OCI-LY1 (cell line): ENCODE results near the gene LY9.

Experiments used
- H2AFZ ChIP-seq: fragments of 200-600 bp; sonication (generic), shearing (Covaris generic); 2 replicates; pipeline ENCODE4 v1.6.0; 2014; ENCODE audit warnings: antibody characterized with exemption, mild to moderate bottlenecking, low read length
- H3F3A ChIP-seq: fragments of 200-600 bp; sonication (generic), shearing (Covaris generic); 2 replicates; pipeline ENCODE4 v1.6.0; 2014; ENCODE audit warnings: mild to moderate bottlenecking, antibody characterized with exemption, low read length, moderate library complexity; ENCODE audit not compliant: insufficient read depth
- H3K27ac ChIP-seq: fragments of 200-600 bp; sonication (generic); 2 replicates; pipeline ENCODE4 v1.5.1; 2014; ENCODE audit warnings: low read length, mixed run types, mild to moderate bottlenecking, low read depth; ENCODE audit not compliant: poor library complexity, severe bottlenecking
- H3K27me3 ChIP-seq: fragments of 200-600 bp; sonication (generic); 2 replicates; pipeline ENCODE4 v1.6.0; 2014; ENCODE audit warnings: antibody characterized with exemption, mild to moderate bottlenecking, low read length, moderate library complexity; ENCODE audit not compliant: insufficient read depth
- H3K36me3 ChIP-seq: fragments of 200-600 bp; sonication (generic); 2 replicates; pipeline ENCODE4 v1.6.1; 2014; ENCODE audit warnings: mild to moderate bottlenecking, antibody characterized with exemption, low read length, moderate library complexity, mixed read lengths; ENCODE audit not compliant: insufficient read depth
- H3K4me1 ChIP-seq: fragments of 200-600 bp; sonication (generic); 2 replicates; pipeline ENCODE4 v1.5.1; 2014; ENCODE audit warnings: mild to moderate bottlenecking, low read length, moderate library complexity; ENCODE audit not compliant: insufficient read depth, severe bottlenecking
- H3K4me2 ChIP-seq: fragments of 200-600 bp; sonication (generic), shearing (Covaris generic); 2 replicates; pipeline ENCODE4 v1.6.1; 2014; ENCODE audit warnings: low read length
- H3K4me3 ChIP-seq: fragments of 200-600 bp; sonication (generic); 2 replicates; pipeline ENCODE4 v1.5.1; 2014; ENCODE audit warnings: low read length, low read depth, mild to moderate bottlenecking, mixed read lengths; ENCODE audit not compliant: poor library complexity, severe bottlenecking
- H3K79me2 ChIP-seq: fragments of 200-600 bp; shearing (Covaris generic); 2 replicates; pipeline ENCODE4 v1.6.1; 2016; ENCODE audit warnings: mixed run types, low read length, mixed read lengths; ENCODE audit not compliant: insufficient read depth
- H3K9ac ChIP-seq: fragments of 200-600 bp; sonication (generic), shearing (Covaris generic); 2 replicates; pipeline ENCODE4 v1.6.1; 2014; ENCODE audit warnings: mild to moderate bottlenecking, low read length, mixed read lengths
- H3K9me2 ChIP-seq: fragments of 200-600 bp; sonication (generic), shearing (Covaris generic); 2 replicates; pipeline ENCODE4 v1.6.1; 2014; ENCODE audit warnings: low read depth, mild to moderate bottlenecking, low read length, mixed read lengths
- H3K9me3 ChIP-seq: fragments of 200-600 bp; shearing (Covaris generic); 2 replicates; pipeline ENCODE4 v1.6.1; 2014; ENCODE audit warnings: low read length, mixed read lengths
- H4K20me1 ChIP-seq: fragments of 200-600 bp; sonication (generic), shearing (Covaris generic); 2 replicates; pipeline ENCODE4 v1.6.0; 2016; ENCODE audit warnings: mild to moderate bottlenecking, low read length; ENCODE audit not compliant: insufficient read depth
- EZH2 ChIP-seq: fragments of 200-600 bp; sonication (generic), shearing (Covaris generic); IDR thresholded peaks from 2 replicates; pipeline ENCODE4 v1.8.0; 2017; ENCODE audit warnings: borderline replicate concordance, mixed run types, mild to moderate bottlenecking, antibody characterized with exemption, low read length, moderate library complexity, mixed read lengths
- TF ChIP-seq, protein P1 (sequence below): fragments of 200-600 bp; sonication (generic), shearing (Covaris generic); IDR thresholded peaks from 2 replicates; pipeline ENCODE4 v1.5.1; 2017; ENCODE audit warnings: mild to moderate bottlenecking, antibody characterized with exemption, low read length, moderate library complexity, mixed read lengths

The LY9 gene

GRCh38 chr1:160752924-160753323 is 43.0 kb upstream of the LY9 start:
- Histone ChIP-seq H3K36me3 (no peaks in the 10 kb centered on the region), H3K27ac (no peak overlapping the region), H2AFZ (no peak overlapping the region), H3K4me3 (no peak overlapping the region), H3K9me2 (no peaks in the 10 kb centered on the region), H3F3A (no peaks in the 10 kb centered on the region), H4K20me1 (no peaks in the 10 kb centered on the region), H3K9ac (no peak overlapping the region), H3K9me3 (no peaks in the 10 kb centered on the region), H3K4me1 (no peaks in the 10 kb centered on the region), H3K79me2 (no peaks in the 10 kb centered on the region), H3K27me3 (no peaks in the 10 kb centered on the region; the same call in 1 of the 2 replicates), H3K4me2 (no peak overlapping the region)
- TF ChIP-seq EZH2, result no peak
- TF ChIP-seq, protein P1, sequence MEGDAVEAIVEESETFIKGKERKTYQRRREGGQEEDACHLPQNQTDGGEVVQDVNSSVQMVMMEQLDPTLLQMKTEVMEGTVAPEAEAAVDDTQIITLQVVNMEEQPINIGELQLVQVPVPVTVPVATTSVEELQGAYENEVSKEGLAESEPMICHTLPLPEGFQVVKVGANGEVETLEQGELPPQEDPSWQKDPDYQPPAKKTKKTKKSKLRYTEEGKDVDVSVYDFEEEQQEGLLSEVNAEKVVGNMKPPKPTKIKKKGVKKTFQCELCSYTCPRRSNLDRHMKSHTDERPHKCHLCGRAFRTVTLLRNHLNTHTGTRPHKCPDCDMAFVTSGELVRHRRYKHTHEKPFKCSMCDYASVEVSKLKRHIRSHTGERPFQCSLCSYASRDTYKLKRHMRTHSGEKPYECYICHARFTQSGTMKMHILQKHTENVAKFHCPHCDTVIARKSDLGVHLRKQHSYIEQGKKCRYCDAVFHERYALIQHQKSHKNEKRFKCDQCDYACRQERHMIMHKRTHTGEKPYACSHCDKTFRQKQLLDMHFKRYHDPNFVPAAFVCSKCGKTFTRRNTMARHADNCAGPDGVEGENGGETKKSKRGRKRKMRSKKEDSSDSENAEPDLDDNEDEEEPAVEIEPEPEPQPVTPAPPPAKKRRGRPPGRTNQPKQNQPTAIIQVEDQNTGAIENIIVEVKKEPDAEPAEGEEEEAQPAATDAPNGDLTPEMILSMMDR, result no peak

DNA sequence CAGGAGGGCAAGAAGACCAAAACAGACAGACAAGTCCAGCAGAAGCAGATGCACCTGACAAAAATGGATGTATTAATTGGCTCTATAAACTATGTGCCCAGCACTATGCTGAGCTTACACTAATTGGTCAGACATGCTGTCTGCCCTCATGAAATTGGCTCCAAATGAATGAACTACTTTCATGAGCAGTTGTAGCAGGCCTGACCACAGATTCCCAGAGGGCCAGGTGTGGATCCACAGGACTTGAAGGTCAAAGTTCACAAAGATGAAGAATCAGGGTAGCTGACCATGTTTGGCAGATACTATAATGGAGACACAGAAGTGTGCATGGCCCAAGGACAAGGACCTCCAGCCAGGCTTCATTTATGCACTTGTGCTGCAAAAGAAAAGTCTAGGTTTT is 42.4 kb upstream of the LY9 start:
- Histone ChIP-seq H3K9me2 (no peaks in the 10 kb centered on the region), H3K27ac (no peak overlapping the region), H3K9me3 (no peaks in the 10 kb centered on the region), H3K9ac (no peak overlapping the region), H3K36me3 (no peaks in the 10 kb centered on the region), H2AFZ (no peak overlapping the region), H3K79me2 (no peaks in the 10 kb centered on the region), H3K4me3 (no peak overlapping the region), H3K27me3 (no peaks in the 10 kb centered on the region; the same call in 1 of the 2 replicates), H3K4me1 (no peaks in the 10 kb centered on the region), H3F3A (no peaks in the 10 kb centered on the region), H3K4me2 (no peak overlapping the region), H4K20me1 (no peaks in the 10 kb centered on the region)
- TF ChIP-seq EZH2, result no peak
- TF ChIP-seq, protein P1, result no peak

DNA sequence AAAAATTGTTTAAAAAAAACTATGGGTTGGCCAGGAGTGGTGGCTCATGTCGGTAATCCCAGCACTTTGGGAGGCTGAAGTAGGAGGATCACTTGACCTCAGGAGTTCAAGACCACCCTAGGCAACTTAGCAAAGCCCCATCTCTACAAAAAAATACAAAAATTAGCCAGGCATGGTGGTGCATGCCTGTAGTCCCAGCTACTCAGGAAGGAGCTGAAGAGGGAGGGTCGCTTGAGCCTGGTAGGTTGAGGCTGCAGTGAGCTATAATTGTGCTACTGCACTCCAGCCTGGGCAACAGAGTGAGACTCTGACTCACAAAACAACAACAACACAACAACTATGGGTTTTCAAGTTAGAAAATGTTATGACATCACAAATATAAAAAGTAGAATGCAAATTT is 40.5 kb upstream of the LY9 start:
- Histone ChIP-seq H3K79me2 (no peaks in the 10 kb centered on the region), H3K36me3 (no peaks in the 10 kb centered on the region), H4K20me1 (no peaks in the 10 kb centered on the region), H3K4me3 (no peak overlapping the region), H3F3A (no peaks in the 10 kb centered on the region), H3K4me2 (no peak overlapping the region), H3K27me3 (no peaks in the 10 kb centered on the region; the same call in 1 of the 2 replicates), H3K9me3 (no peaks in the 10 kb centered on the region), H3K9ac (no peak overlapping the region), H3K4me1 (no peaks in the 10 kb centered on the region), H3K9me2 (no peaks in the 10 kb centered on the region), H2AFZ (no peak overlapping the region), H3K27ac (no peak overlapping the region)
- TF ChIP-seq EZH2, result no peak
- TF ChIP-seq, protein P1, result no peak
